ENCODE data around the gene ETF1.

The ETF1 gene

DNA sequence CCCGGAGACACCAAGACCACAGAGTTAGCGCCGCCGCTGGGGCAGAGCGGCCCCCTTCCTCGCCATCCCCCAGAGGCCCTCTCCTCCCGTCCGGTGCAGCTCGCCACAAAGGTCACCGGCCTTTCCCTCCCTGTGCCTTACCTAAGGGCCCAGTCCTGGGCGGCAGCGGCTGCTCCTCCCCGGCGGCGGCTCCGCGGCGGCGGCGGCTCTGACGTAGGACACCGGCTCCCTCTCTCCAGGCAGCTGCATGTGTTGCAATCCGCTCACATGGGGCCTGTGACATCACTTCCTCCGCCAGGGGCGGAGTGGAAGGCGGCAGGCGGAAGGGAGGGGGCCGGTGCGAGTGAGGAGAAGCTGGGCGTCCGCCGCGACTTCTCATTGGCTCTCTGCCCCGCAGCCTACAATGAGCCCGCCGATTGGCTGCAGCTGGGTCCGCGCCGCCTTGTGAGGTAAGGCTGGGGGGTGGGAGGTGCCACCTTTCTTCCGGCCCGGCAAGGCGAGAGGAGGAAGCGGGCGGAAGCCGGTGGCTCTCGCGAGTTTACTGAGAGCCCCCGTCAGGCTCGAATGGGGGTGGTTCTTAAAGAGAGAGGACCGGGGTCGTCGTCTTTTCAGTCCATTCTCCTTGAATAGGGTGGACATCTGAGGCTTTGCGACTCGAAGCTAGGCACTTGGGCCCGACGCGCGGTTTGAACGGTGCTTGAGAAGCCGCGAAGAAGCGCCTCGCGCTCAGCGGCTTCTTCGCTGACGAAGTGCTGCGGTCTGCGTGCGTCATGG is at the start of gene ETF1:
TSS of gene ETF1 (minus strand) at position 281 of the 774 bp plus-strand sequence. CDS start 318 bp downstream, outside the sequence.
- DNase-seq (ENCODE audit: extremely low read depth in 1 of 2, low read depth in 1 of 2) = peak; percentile 100

DNA sequence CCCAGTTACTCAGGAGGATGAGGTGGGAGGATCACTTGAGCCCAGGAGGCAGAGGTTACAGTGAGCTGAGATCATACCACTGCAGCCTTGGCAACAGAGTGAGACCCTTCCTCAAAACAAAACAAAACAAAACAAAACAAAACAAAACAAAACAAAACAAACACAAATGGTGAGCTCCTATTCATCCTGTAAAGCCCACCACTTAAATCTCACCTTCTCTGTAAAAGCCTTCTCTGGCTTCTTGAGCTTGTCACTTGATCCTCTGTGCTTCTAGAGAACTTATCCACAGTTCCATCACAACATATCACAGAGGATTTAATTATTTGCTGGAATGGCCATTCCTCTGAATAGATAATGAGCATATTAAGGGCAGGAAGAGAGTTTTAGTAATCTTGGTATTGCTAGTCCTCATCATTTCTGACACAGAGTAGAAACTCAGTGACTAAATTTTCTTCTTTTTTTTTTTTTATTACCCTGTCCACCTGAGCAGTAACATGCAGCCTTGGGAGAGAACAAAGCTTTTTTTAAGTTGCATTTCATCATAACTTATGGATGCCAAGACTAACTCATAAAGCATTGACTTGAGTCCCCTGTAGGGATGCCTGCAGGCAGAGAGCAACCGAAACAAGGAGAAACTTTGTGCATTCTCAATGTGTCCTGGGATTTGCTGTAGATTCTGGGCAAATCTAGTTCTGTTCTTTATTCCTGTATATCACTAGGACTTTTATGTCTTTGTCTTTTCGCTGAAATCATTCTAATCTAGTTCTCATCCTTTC is 45.2 kb upstream of the ETF1 start:
- DNase-seq (ENCODE audit: extremely low read depth in 1 of 2, low read depth in 1 of 2) = no peak

DNA sequence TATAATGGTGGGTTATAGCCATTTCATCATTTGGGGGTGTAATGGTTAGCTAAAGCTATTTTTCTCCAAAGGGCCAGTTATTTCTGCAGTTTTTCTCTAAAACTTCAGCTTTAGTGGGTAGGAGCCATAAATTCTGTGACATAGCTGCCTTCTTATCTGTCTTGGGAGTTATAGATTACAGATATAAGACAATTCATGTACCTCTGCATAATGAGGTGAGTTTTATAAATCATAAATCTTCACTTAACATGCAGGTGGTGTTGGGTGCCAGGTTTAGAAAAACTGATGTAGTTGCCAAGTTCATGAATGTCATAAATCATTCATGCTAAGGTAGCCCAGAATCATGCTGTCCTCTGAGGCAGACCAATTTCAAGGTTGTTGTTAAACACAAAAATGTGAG is 42.1 kb upstream of the ETF1 start:
- no peak for DNase-seq (ENCODE audit: extremely low read depth in 1 of 2, low read depth in 1 of 2)

- DNase-seq (ENCODE audit: extremely low read depth in 1 of 2, low read depth in 1 of 2) = no peak
These were observed 41.1 kb upstream of the ETF1 start for GRCh38 chr5:138583984-138584637.

GRCh38 chr5:138582959-138583358 is 39.9 kb upstream of the ETF1 start:
- no peak for DNase-seq (ENCODE audit: extremely low read depth in 1 of 2, low read depth in 1 of 2)

- no peak for DNase-seq (ENCODE audit: extremely low read depth in 1 of 2, low read depth in 1 of 2)
These were observed 37.7 kb upstream of the ETF1 start for GRCh38 chr5:138580777-138581176.

DNA sequence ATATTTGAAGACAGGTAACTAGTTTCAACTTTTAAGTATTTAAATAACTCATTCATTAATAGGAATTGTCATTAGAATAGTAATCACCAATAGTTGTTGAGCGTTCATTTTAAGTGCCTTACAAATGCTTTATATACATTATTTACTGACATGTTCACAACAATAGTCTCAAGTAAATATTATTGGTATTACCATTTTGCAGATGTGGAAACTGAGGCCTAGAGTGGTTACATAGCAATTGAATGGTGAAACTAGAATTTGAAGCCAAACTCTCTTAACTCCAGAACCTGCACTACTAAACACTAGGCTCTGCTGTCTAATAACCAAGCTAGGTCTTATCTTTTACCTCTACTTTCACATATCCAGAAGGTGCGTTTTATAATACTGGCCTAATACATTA is 37.0 kb upstream of the ETF1 start:
- DNase-seq (ENCODE audit: extremely low read depth in 1 of 2, low read depth in 1 of 2) = no peak

- no peak for DNase-seq (ENCODE audit: extremely low read depth in 1 of 2, low read depth in 1 of 2)
These were observed 36.5 kb upstream of the ETF1 start for GRCh38 chr5:138579517-138579863.

DNA sequence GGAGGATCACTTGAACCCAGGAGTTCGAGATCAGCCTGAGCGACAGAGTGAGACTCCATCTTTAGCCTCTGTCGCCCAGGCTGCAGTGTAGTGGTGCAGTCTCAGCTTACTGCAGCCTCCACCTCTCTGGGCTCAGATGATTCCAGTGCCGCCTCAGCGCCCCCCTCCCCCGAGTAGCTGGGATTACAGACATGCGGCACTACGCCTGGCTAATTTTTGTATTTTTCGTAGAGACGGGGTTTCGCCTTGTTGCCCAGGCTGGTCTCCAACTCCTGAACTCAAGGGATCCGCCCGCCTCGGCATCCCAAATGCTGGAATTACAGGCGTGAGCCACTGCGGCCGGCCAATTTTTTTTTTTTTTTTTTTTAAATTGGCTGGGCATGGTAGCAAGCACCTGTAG is 34.4 kb upstream of the ETF1 start:
- DNase-seq (ENCODE audit: extremely low read depth in 1 of 2, low read depth in 1 of 2) = no peak

- peak; percentile 92 to 98 for DNase-seq (ENCODE audit: extremely low read depth in 1 of 2, low read depth in 1 of 2)
These were observed 32.4 kb upstream of the ETF1 start, which contains the start of gene HSPA9 for GRCh38 chr5:138575194-138576015. HSPA9 (minus strand) TSS chr5:138575401; CDS start chr5:138575318, 83 bp downstream.

GRCh38 chr5:138574744-138575193 is 31.7 kb upstream of the ETF1 start:
- no peak for DNase-seq (ENCODE audit: extremely low read depth in 1 of 2, low read depth in 1 of 2)

- DNase-seq (ENCODE audit: extremely low read depth in 1 of 2, low read depth in 1 of 2) = no peak
These were observed 31.1 kb upstream of the ETF1 start for GRCh38 chr5:138573949-138574670.

DNA sequence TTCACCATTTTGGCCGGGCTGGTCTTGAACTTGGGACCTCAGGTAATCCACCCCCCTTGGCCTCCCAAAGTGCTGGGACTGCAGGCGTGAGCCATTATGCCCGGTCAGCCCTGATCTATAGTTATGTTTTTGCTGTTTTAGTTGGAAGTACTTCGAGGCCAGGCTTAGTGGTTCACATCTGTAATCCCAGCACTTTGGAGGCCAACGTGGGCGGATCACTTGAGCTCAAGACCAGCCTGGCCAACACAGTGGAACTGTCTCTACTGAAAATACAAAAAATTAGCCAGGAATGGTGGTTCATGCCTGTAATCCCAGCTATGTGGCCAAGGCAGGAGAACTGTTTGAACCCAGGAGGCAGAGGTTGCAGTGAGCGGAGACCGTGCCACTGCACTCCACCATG is 30.2 kb upstream of the ETF1 start:
- DNase-seq (ENCODE audit: extremely low read depth in 1 of 2, low read depth in 1 of 2) = no peak

- DNase-seq (ENCODE audit: extremely low read depth in 1 of 2, low read depth in 1 of 2) = no peak
These were observed 27.8 kb upstream of the ETF1 start for GRCh38 chr5:138570871-138571270.

DNA sequence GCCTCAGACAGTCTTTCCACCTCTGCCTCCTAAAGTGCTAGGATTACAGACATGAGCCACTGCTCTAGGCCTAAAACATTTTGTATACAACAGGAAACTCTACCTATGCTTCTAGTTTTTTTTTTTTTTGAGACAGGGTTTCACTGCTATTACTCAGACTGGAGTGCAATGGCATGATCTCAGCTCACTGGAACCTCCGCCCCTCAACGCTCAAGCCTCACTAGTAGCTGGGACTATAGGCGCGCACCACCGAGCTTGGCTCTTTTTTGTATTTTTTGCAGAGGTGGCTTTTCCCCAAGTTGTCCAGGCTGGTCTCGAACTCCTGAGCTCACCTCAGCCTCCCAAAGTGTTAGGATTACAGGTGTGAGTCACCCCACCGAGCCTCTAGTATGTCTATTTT is 26.7 kb upstream of the ETF1 start:
- no peak for DNase-seq (ENCODE audit: extremely low read depth in 1 of 2, low read depth in 1 of 2)

- DNase-seq (ENCODE audit: extremely low read depth in 1 of 2, low read depth in 1 of 2) = no peak
These were observed 25.2 kb upstream of the ETF1 start for GRCh38 chr5:138568061-138568824.

- DNase-seq (ENCODE audit: extremely low read depth in 1 of 2, low read depth in 1 of 2) = no peak
These were observed 23.8 kb upstream of the ETF1 start for GRCh38 chr5:138566792-138567191.

DNA sequence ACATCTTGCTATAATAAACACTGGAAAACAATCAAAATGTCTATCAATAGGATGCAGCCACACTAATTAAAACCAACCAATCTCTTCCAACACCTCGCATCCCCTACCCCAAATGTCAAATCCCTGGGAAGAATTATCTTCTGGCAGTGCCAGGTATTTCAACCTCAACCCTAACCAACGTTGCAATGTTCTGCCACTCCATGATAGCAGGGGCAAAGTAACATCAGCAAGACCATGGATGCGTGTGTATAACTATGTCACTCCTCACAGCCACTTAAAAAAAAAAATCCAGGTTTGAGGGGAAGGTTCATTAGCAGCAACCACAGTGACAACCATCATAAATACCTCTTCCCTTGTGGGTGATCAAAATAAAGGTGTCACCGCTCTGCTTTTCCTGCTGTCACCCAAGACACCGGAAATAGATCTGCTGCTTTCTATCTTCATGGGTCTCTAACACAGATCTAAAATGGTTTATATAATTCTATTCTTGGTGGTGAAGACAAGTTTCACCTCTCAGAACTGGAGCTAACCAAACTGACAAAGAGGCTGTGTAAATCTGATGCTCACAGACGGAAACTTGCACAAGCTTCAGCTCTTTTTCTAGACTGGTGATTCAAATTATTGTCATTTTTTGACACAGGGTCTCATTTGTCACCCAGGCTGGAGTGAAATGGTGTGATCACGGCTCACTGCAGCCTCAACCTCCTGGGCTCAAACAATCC is 22.2 kb upstream of the ETF1 start:
- DNase-seq (ENCODE audit: extremely low read depth in 1 of 2, low read depth in 1 of 2) = no peak

- no peak for DNase-seq (ENCODE audit: extremely low read depth in 1 of 2, low read depth in 1 of 2)
These were observed 21.2 kb upstream of the ETF1 start for GRCh38 chr5:138564242-138564641.
